A204.1 (cell line): ENCODE measurements around the gene HAGHL.
"Not testable (repeated sequence)": the region's sequence is repeated elsewhere in the genome, so short reads cannot be mapped to it uniquely, and the experiment has no call there.

Experiments used
- FAIRE-seq: peaks from 2 replicates; lab custom pipeline; 2012; peaks lifted over from hg19 to GRCh38; lab: Jason Lieb, UNC

Gene HAGHL

DNA sequence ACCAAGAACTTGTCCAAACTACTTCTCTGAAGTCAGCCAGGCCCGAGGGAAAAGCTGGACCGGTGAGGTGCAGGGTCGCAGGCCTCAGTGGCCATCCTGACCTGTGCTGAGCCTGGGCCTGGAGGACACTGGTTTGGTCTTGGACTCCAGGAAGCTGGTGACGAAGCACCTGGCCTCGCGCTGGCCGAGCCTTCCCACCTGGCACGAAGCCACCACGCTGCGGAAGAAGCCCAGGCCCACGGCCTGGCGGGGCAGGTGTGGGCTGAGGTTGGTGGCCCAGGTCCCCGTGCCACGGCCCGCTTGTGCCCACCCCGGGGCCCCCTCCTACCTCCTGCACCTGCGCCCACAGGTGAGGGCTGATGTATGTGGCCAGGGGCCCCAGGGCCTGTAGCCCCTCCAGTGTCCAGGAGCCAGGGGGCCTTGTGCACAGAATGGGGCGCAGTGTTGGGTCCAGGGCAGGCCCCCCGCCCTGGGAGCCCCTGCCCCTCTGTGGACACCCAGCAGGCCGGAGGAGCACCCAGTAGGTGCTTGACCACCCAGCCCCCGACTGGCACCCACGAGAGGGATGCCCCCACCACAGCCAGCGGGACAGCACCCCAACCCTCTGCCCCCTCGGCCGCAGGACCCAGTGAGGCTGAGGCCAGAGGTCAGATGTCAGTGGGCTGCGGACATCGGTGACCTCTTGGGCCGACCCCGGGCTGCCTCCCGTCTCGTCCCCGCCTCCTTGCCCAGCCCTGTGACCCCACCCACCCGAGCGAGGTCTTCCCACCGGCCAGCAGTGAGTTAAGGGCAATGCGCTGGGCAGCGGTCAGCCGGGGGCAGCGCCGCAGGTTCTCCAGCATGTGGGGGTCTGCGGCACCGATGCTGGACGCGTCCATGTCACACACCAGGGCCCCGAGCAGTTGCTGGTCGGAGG is 47.4 kb downstream of the HAGHL start:
- no peak for FAIRE-seq

DNA sequence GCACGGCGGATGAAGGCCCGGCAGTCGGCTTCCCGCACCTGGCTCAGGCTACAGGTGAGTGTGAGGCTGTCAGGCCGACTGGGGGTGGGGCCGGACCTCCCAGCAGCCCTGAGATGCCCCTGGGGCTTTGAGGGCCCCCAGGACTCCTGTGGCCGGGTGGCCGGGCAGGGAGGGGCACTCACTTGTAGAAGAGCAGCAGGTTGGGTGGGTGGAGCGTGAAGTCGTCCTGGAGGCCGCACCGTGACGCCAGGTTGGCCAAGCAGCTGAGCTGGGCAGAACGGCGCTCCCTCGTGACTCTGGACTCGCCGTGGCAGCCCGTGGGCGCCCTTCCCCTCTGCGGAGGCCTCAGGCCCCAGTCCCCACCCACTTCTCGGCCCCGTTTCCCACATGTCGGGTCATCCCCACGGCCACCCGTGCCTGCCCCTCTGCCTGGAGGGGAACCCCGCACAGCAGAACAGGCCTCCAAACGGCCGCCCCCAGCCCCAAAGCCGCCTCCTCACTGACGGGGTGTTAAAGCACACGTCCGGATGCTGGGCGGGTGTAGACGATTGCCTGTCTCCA is 48.4 kb downstream of the HAGHL start:
- no peak for FAIRE-seq

DNA sequence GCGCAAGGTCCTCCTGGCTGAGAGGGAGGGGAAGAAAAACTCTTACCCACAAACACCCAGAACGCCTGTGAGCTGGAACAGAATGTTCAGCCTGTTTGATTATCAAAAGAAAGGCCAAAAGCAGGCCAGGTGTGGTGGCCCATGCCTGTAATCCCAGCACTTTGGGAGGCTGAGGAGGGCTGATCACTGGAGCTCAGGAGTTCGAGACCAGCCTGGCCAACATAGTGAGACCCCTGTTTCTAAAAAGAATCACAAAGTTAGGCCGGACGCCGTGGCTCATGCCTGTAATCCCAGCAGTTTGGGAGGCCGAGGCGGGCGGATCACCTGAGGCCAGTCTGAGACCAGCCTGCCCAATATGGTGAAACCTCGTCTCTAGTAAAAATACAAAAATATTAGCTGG is 49.4 kb downstream of the HAGHL start:
- not testable (repeated sequence) for FAIRE-seq

DNA sequence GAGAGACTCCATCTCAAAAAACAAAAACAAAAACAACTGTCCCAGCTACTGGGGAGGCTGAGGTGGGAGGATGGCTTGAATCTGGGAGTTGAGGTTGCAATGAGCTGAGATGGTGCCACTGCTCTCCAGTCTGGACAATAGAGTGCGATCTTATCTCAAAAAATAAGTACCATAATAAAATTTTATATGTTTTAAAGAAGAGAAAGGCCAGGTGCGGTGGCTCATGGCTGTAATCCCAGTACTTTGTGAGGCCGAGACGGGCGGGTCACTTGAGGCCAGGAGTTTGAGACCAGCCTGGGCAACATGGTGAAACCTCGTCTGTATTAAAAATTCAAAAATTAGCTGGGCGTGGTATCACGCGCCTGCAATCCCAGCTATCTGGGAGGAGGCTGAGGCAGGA is 49.9 kb downstream of the HAGHL start:
- no peak for FAIRE-seq

DNA sequence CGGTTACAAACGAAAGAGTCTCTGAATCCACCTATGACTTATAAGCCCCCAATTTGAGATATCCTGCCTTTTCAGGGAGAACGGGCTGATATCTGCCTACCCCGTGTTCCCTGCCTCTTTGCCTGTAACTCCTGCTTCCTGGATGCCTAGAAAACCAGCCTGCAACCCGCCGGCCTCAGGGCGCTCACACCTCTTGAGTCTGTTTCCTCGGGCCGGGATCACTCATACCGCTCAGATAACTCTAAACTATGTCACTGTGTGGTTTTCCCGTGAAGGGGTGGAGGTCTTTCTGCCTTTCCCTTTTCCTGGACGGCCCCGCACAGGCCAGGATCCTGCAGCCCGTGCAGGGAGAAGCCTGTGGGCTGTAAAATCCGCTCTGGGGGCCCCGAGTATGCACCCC is 50.9 kb downstream of the HAGHL start:
- no peak for FAIRE-seq

DNA sequence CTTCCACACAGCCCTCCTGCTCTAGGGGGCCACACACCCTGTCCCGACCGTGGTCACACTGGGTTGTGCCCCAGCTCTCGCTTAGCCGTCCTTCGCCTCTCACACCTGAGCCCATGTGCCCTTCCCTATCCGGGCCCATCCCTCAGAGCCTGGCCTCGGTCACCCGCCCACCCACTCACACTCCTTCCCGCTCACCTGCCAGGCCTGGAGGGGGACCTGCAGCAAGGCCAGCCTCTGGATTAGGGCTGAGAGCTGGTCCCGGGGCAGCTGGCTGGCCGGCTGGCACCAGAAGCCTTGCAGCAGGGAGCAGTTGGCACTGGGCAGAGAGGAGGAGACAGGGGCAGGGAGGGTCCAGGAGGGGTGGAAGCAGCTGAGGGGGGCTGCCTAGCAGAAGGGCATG is 51.5 kb downstream of the HAGHL start:
- FAIRE-seq = no peak

DNA sequence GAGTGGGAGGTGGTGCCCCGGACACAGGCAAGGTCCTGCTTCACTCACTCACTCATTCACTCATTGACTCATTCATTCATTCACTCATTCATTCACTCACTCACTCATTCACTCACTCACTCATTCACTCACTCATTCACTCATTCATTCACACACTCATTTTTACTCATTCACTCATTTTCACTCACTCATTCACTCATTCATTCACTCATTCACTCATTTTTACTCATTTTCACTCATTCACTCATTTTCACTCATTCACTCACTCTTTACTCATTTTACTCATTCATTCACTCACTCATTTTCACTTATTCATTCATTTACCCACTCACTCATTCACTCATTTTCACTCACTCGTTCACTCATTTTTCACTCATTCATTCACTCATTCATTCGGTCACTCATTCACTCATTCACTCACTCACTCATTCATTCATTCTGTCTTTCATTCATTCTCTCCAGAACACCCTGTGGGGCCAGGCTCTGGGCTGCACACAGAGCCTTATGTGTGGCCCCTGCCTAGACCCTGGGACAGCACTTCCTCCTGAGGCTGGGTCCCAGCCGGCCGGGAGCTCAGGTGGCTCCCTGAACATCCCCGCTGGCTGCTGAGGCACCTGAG is 52.1 kb downstream of the HAGHL start:
- no peak for FAIRE-seq
